ENCODE results near the gene ERICH3.

ERICH3 gene

DNA sequence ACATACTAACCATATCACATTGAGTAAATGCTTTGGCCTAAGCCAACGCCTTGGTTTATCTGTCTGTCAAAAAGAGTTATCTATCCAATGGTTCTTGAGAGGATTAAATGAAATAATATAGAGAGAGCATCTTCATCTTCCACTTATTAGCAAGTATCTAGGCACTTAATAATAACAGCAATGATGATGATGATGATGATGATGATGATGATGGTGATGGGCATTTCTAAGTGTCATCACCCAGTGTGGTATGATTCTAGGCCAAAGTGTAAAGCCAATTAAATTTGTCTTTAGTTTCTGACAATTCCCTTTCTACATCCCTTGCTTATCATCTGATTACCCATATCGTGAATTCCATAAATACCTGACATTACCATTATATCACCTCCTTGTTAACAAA lies 95.5 kb downstream of the ERICH3 start:
- no peak for DNase-seq (ENCODE audit: low read depth in 1 of 2, low spot score in 1 of 2)
- no peak overlapping the region for H3K27ac ChIP-seq (replicated peaks)
- no peaks in the 10 kb centered on the region for H3K27me3 ChIP-seq (ENCODE audit: insufficient read depth, poor library complexity, severe bottlenecking)
- no peak for TF ChIP-seq POLR2AphosphoS5 (IDR thresholded peaks at IDR 0.05; ENCODE audit: low read depth)
- no peak for TF ChIP-seq SPI1 (IDR thresholded peaks at IDR 0.05; ENCODE audit: borderline replicate concordance, low read depth)
- no peak for TF ChIP-seq REST (IDR thresholded peaks at IDR 0.05; ENCODE audit: insufficient replicate concordance, low read depth)
- TF ChIP-seq, protein P1, sequence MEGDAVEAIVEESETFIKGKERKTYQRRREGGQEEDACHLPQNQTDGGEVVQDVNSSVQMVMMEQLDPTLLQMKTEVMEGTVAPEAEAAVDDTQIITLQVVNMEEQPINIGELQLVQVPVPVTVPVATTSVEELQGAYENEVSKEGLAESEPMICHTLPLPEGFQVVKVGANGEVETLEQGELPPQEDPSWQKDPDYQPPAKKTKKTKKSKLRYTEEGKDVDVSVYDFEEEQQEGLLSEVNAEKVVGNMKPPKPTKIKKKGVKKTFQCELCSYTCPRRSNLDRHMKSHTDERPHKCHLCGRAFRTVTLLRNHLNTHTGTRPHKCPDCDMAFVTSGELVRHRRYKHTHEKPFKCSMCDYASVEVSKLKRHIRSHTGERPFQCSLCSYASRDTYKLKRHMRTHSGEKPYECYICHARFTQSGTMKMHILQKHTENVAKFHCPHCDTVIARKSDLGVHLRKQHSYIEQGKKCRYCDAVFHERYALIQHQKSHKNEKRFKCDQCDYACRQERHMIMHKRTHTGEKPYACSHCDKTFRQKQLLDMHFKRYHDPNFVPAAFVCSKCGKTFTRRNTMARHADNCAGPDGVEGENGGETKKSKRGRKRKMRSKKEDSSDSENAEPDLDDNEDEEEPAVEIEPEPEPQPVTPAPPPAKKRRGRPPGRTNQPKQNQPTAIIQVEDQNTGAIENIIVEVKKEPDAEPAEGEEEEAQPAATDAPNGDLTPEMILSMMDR (IDR thresholded peaks at IDR 0.05; ENCODE audit: insufficient read depth, low read length): no peak
- no peak for TF ChIP-seq GABPA (IDR thresholded peaks at IDR 0.05; ENCODE audit: low read depth)
- H3K4me3 ChIP-seq (replicated peaks; ENCODE audit: insufficient read depth, low read length): no peak overlapping the region

GRCh38 chr1:74571891-74572290 lies 101.7 kb downstream of the ERICH3 start:
- TF ChIP-seq, protein P1 (IDR thresholded peaks at IDR 0.05; ENCODE audit: insufficient read depth, low read length): no peak
- TF ChIP-seq GABPA (IDR thresholded peaks at IDR 0.05; ENCODE audit: low read depth): no peak
- TF ChIP-seq SPI1 (IDR thresholded peaks at IDR 0.05; ENCODE audit: borderline replicate concordance, low read depth): no peak
- TF ChIP-seq POLR2AphosphoS5 (IDR thresholded peaks at IDR 0.05; ENCODE audit: low read depth): no peak
- no peak for TF ChIP-seq REST (IDR thresholded peaks at IDR 0.05; ENCODE audit: insufficient replicate concordance, low read depth)
- no peak for DNase-seq (ENCODE audit: low read depth in 1 of 2, low spot score in 1 of 2)
- Histone ChIP-seq H3K27me3 (ENCODE audit: insufficient read depth, poor library complexity, severe bottlenecking) (no peaks in the 10 kb centered on the region), H3K4me3 (replicated peaks; ENCODE audit: insufficient read depth, low read length) (no peak overlapping the region), H3K27ac (replicated peaks) (no peak overlapping the region)

GRCh38 chr1:74571493-74571800 lies 102.1 kb downstream of the ERICH3 start:
- no peak overlapping the region for H3K4me3 ChIP-seq (replicated peaks; ENCODE audit: insufficient read depth, low read length)
- DNase-seq (ENCODE audit: low read depth in 1 of 2, low spot score in 1 of 2): no peak
- no peaks in the 10 kb centered on the region for H3K27me3 ChIP-seq (ENCODE audit: insufficient read depth, poor library complexity, severe bottlenecking)
- TF ChIP-seq, protein P1 (IDR thresholded peaks at IDR 0.05; ENCODE audit: insufficient read depth, low read length): no peak
- TF ChIP-seq GABPA (IDR thresholded peaks at IDR 0.05; ENCODE audit: low read depth): no peak
- no peak for TF ChIP-seq POLR2AphosphoS5 (IDR thresholded peaks at IDR 0.05; ENCODE audit: low read depth)
- TF ChIP-seq REST (IDR thresholded peaks at IDR 0.05; ENCODE audit: insufficient replicate concordance, low read depth): no peak
- no peak for TF ChIP-seq SPI1 (IDR thresholded peaks at IDR 0.05; ENCODE audit: borderline replicate concordance, low read depth)
- no peak overlapping the region for H3K27ac ChIP-seq (replicated peaks)
